CD14-positive monocyte (primary cell): Measurements from ENCODE around the gene TOM1L1. TPM values are rescaled to one million over a fixed set of nuclear protein-coding genes. Genes with fewer than 3 reads are reported as not detected.
"Not testable (repeated sequence)": the region's sequence is repeated elsewhere in the genome, so short reads cannot be mapped to it uniquely, and the experiment has no call there.

ENCODE experiments used
- DNase-seq, 3 donors: peaks; one replicate each; pipeline ENCODE4 v3.0.0-alpha.2; 2011 to 2022
- H2AFZ ChIP-seq: 2 replicates; pipeline ENCODE4 v1.6.0; 2012; ENCODE audit warnings: mild to moderate bottlenecking, low read depth, low read length, inconsistent platforms; ENCODE audit not compliant: insufficient read depth, poor library complexity, severe bottlenecking
- H3K27ac ChIP-seq, 2 donors: 1 replicate in 1 of 2; 2 replicates in 1 of 2; pipeline ENCODE4 v1.5.1; 2012 to 2013; ENCODE audit warnings: low read length in 2 of 2, control low read depth in 1 of 2, inconsistent platforms in 1 of 2, low read depth in 1 of 2, mild to moderate bottlenecking in 1 of 2
- H3K27me3 ChIP-seq, 2 donors: one replicate each; pipeline versions ENCODE4 v1.6.0 to v1.6.1; 2011 to 2013; ENCODE audit warnings: low read length in 2 of 2; ENCODE audit not compliant: control insufficient read depth in 2 of 2, insufficient read depth in 2 of 2
- H3K36me3 ChIP-seq, 2 donors: replicated peaks in 1 of 2; 1 replicate in 1 of 2; 2 replicates in 1 of 2; pipeline versions ENCODE4 v1.5.1 to v1.6.1; 2012 to 2013; ENCODE audit warnings: low read length in 2 of 2, control low read depth in 1 of 2, inconsistent platforms in 1 of 2, mild to moderate bottlenecking in 1 of 2; ENCODE audit not compliant: insufficient read depth in 2 of 2, control insufficient read depth in 1 of 2
- H3K4me1 ChIP-seq, 2 donors: 1 replicate in 1 of 2; 2 replicates in 1 of 2; pipeline versions ENCODE4 v1.5.1 to v1.6.1; 2012 to 2013; ENCODE audit warnings: low read length in 2 of 2, control low read depth in 1 of 2, inconsistent platforms in 1 of 2, mild to moderate bottlenecking in 1 of 2, moderate library complexity in 1 of 2; ENCODE audit not compliant: insufficient read depth in 2 of 2, control insufficient read depth in 1 of 2
- H3K4me2 ChIP-seq: replicated peaks from 2 replicates; pipeline ENCODE3; 2012; ENCODE audit warnings: low read length, moderate library complexity, mild to moderate bottlenecking; ENCODE audit not compliant: poor library complexity, severe bottlenecking; ENCODE audit errors: extremely low read depth
- H3K4me3 ChIP-seq, 3 experiments: fragments of 200-600 bp in 1 of 3; sonication (generic) in 1 of 3; replicated peaks in 1 of 3; 1 replicate in 2 of 3; 2 replicates in 1 of 3; pipeline ENCODE4 v1.5.1; 2011 to 2013; ENCODE audit warnings: low read length in 3 of 3, mild to moderate bottlenecking in 3 of 3, control low read depth in 2 of 3, low read depth in 2 of 3, inconsistent platforms in 1 of 3, moderate library complexity in 1 of 3
- H3K79me2 ChIP-seq: 2 replicates; pipeline ENCODE4 v1.6.0; 2012; ENCODE audit warnings: mild to moderate bottlenecking, control low read depth, inconsistent platforms, low read length, moderate library complexity; ENCODE audit not compliant: insufficient read depth
- H3K9ac ChIP-seq: 2 replicates; pipeline ENCODE4 v1.6.0; 2017; ENCODE audit warnings: low read length, mild to moderate bottlenecking; ENCODE audit not compliant: insufficient read depth, poor library complexity, severe bottlenecking
- H3K9me3 ChIP-seq, 2 donors: replicated peaks in 1 of 2; 1 replicate in 1 of 2; 2 replicates in 1 of 2; pipeline versions ENCODE4 v1.5.1 to v1.6.1; 2012 to 2013; ENCODE audit warnings: low read length in 2 of 2, control low read depth in 1 of 2; ENCODE audit not compliant: control insufficient read depth in 1 of 2, insufficient read depth in 1 of 2
- H4K20me1 ChIP-seq: 2 replicates; pipeline ENCODE4 v1.6.0; 2012; ENCODE audit warnings: mild to moderate bottlenecking, low read length, control low read depth, moderate library complexity; ENCODE audit not compliant: insufficient read depth
- H3K27ac Mint-ChIP-seq, 7 donors: one replicate each; pipeline ENCODE4 v1.8.0; 2020; ENCODE audit warnings: mild to moderate bottlenecking in 7 of 7, mixed read lengths in 7 of 7, moderate library complexity in 6 of 7, inconsistent platforms in 2 of 7
- H3K27me3 Mint-ChIP-seq, 3 donors: one replicate each; pipeline ENCODE4 v1.8.0; 2021 to 2022; ENCODE audit warnings: low read depth in 3 of 3, mild to moderate bottlenecking in 3 of 3, mixed read lengths in 3 of 3, moderate library complexity in 3 of 3, inconsistent platforms in 1 of 3
- H3K36me3 Mint-ChIP-seq, 2 donors: one replicate each; pipeline ENCODE4 v1.8.0; 2020; ENCODE audit warnings: mixed read lengths in 2 of 2, inconsistent platforms in 1 of 2, mild to moderate bottlenecking in 1 of 2
- H3K4me1 Mint-ChIP-seq: one replicate; pipeline ENCODE4 v1.8.0; 2020; ENCODE audit warnings: mild to moderate bottlenecking, mixed read lengths
- H3K4me3 Mint-ChIP-seq, 2 donors: one replicate each; pipeline ENCODE4 v1.8.0; 2020; ENCODE audit warnings: mild to moderate bottlenecking in 2 of 2, mixed read lengths in 2 of 2, moderate library complexity in 1 of 2
- H3K9me3 Mint-ChIP-seq, 7 donors: one replicate each; pipeline ENCODE4 v1.8.0; 2020 to 2022; ENCODE audit warnings: mixed read lengths in 7 of 7, mild to moderate bottlenecking in 6 of 7, moderate library complexity in 6 of 7, inconsistent platforms in 2 of 7
- WGBS: methylation state at CpG from one replicate; pipeline ENCODE4 v1.1.5; 2013; ENCODE audit warnings: missing lambda C conversion rate; ENCODE audit not compliant: insufficient coverage; 5-methylcytosine and 5-hydroxymethylcytosine counted together
- intact Hi-C, 2 donors: fragments of 100-400 bp; cut with micrococcal nuclease; formaldehyde crosslinking; loops; one replicate each; pipeline versions ENCODE4 v1.15.0 to v1.15.1; 2023
- polyA plus RNA-seq, 3 donors: library from polyadenylated mRNA; depleted of rRNA in 1 of 3; unstranded in 2 of 3; stranded (reverse) in 1 of 3; fragments of 300-500 nt in 2 of 3; fragments of >200 nt in 1 of 3; fragmentation: Illumina TruSeq in 2 of 3; gene quantifications; 1 replicate in 2 of 3; 2 replicates in 1 of 3; pipeline ENCODE4 v1.2.3, GENCODE V29; 2012 to 2021
- TF ChIP-seq, protein P1 (sequence below): fragments of 200-600 bp; IDR thresholded peaks from one replicate; pipeline ENCODE4 v1.8.0; 2022; ENCODE audit warnings: antibody characterized with exemption, mild to moderate bottlenecking

TOM1L1 gene
- polyA plus RNA-seq, 3 donors: 0.32 TPM; not detected in 2

DNA sequence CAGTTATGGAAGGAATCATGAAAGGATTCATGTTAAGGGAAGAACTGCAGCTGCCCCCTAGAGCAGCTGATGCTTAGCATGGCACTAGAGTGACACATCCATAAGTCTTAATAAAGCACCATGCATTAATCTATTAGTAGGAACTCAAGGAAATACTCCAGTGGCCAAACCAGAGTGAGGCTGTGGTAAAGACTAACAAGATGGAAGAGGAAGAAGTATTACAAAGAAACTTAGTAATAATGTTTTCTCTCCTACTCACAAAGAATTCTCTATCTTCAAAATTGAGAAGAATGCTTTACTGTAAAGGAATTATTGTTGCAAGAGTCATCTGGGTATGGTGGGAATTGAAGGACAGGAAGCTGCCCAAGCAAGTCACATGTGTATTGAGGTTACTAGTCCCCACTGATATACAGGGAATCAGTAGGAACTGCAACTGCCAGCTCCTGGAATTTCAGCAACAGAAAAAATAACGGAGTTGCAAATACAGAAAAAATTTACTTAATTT, 29.9 kb upstream of the TOM1L1 start:
- Mint-ChIP-seq H3K9me3 (peaks cover 0 to 3% (median 0%) of the 10 kb centered on the region in 7 donors), H3K36me3 (no peaks in the 10 kb centered on the region), H3K4me3 (no peak overlapping the region), H3K27me3 (peaks cover 0 to 3% (median 3%) of the 10 kb centered on the region in 3 donors), H3K4me1 (no peaks in the 10 kb centered on the region), H3K27ac (no peak overlapping the region)
- Histone ChIP-seq H3K36me3 (no peaks in the 10 kb centered on the region), H3K9me3 (no peaks in the 10 kb centered on the region), H3K9ac (no peak overlapping the region), H3K79me2 (no peaks in the 10 kb centered on the region), H2AFZ (no peak overlapping the region), H3K4me1 (no peaks in the 10 kb centered on the region), H4K20me1 (no peaks in the 10 kb centered on the region), H3K4me2 (no peak overlapping the region), H3K4me3 (no peak overlapping the region), H3K27ac (no peak overlapping the region), H3K27me3 (no peaks in the 10 kb centered on the region)
- DNase-seq: no peak
- TF ChIP-seq, protein P1, sequence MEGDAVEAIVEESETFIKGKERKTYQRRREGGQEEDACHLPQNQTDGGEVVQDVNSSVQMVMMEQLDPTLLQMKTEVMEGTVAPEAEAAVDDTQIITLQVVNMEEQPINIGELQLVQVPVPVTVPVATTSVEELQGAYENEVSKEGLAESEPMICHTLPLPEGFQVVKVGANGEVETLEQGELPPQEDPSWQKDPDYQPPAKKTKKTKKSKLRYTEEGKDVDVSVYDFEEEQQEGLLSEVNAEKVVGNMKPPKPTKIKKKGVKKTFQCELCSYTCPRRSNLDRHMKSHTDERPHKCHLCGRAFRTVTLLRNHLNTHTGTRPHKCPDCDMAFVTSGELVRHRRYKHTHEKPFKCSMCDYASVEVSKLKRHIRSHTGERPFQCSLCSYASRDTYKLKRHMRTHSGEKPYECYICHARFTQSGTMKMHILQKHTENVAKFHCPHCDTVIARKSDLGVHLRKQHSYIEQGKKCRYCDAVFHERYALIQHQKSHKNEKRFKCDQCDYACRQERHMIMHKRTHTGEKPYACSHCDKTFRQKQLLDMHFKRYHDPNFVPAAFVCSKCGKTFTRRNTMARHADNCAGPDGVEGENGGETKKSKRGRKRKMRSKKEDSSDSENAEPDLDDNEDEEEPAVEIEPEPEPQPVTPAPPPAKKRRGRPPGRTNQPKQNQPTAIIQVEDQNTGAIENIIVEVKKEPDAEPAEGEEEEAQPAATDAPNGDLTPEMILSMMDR: no peak
- intact Hi-C loops: no loop called here
- WGBS: no CpG with 5 or more reads among the region's 1 CpG

DNA sequence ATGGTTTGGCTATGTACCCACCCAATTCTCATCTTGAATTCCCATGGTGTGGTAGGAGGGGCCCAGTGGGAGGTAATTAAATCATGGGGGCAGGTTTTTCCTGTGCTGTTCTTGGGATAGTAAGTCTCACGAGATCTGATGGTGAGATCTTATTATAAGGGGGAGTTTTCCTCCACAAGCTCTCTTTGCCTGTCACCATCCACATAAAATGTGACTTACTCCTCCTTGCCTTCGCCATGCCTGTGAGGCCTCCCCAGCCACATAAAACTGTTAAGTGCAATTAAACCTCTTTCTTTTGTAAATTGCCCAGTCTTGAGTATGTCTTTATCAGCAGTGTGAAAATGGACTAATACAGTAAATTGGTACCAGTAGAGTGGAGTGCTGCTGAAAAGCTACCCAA, 24.7 kb upstream of the TOM1L1 start:
- H3K27me3 ChIP-seq, intact Hi-C loops, H3K4me2 ChIP-seq, H3K4me3 Mint-ChIP-seq, H4K20me1 ChIP-seq, H3K27me3 Mint-ChIP-seq, H2AFZ ChIP-seq, H3K4me1 Mint-ChIP-seq, H3K27ac Mint-ChIP-seq, H3K9ac ChIP-seq, H3K36me3 Mint-ChIP-seq, DNase-seq, H3K36me3 ChIP-seq, H3K4me3 ChIP-seq, H3K9me3 ChIP-seq, H3K4me1 ChIP-seq, H3K9me3 Mint-ChIP-seq, H3K27ac ChIP-seq, H3K79me2 ChIP-seq: not testable (repeated sequence)
- WGBS: no CpG with 5 or more reads among the region's 2 CpGs
